ENCODE measurements around the gene UBE2B. TPM values are rescaled to one million over a fixed set of nuclear protein-coding genes. Genes with fewer than 3 reads are reported as not detected.

Gene UBE2B
- total RNA-seq, 2 donors from 2014 or later = 27.4 to 57.7 TPM

GRCh38 chr5:134398609-134399155 is 27.3 kb downstream of the UBE2B start:
- no peaks in the 10 kb centered on the region for H3K36me3 ChIP-seq
- no peaks in the 10 kb centered on the region for H3K4me1 ChIP-seq (replicated peaks)
- H3K9me3 ChIP-seq = no peaks in the 10 kb centered on the region
- no peak for TF ChIP-seq POLR2AphosphoS5 (IDR thresholded peaks at IDR 0.05)
- TF ChIP-seq, protein P1, sequence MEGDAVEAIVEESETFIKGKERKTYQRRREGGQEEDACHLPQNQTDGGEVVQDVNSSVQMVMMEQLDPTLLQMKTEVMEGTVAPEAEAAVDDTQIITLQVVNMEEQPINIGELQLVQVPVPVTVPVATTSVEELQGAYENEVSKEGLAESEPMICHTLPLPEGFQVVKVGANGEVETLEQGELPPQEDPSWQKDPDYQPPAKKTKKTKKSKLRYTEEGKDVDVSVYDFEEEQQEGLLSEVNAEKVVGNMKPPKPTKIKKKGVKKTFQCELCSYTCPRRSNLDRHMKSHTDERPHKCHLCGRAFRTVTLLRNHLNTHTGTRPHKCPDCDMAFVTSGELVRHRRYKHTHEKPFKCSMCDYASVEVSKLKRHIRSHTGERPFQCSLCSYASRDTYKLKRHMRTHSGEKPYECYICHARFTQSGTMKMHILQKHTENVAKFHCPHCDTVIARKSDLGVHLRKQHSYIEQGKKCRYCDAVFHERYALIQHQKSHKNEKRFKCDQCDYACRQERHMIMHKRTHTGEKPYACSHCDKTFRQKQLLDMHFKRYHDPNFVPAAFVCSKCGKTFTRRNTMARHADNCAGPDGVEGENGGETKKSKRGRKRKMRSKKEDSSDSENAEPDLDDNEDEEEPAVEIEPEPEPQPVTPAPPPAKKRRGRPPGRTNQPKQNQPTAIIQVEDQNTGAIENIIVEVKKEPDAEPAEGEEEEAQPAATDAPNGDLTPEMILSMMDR (IDR thresholded peaks at IDR 0.05) = no peak
- TF ChIP-seq POLR2A (IDR thresholded peaks at IDR 0.05) = no peak
- no peak overlapping the region for H3K27ac ChIP-seq
- WGBS = 96% methylated on average over 2 of the region's 2 CpGs
- intact Hi-C loops (cut with DNase I) = no loop called here
- H3K27me3 ChIP-seq (replicated peaks; ENCODE audit: insufficient read depth) = no peaks in the 10 kb centered on the region
- DNase-seq (ENCODE audit: low spot score) = no peak
- H3K4me3 ChIP-seq = no peak overlapping the region

DNA sequence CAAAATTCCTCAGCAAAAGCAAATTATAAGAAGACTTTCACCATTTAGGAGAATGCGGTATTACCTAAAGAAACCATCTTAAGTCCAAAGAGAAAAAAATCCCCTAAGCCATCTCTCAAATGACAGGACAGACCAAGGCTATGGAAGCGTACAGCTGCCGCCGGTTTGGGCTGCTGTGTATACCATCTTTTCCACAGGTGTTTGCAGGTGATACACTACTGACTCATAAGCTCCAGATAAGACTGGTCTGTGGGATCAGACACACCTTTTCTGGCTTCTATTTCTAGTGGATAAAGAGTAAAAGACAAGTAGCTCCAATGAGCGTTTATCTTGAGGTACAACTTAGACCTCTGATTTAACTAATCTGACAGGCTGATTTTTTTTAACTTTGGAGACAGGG is 32.6 kb downstream of the UBE2B start:
- Histone ChIP-seq H3K4me1 (replicated peaks) (no peaks in the 10 kb centered on the region), H3K27me3 (replicated peaks; ENCODE audit: insufficient read depth) (no peaks in the 10 kb centered on the region), H3K27ac (no peak overlapping the region), H3K36me3 (no peaks in the 10 kb centered on the region), H3K9me3 (no peaks in the 10 kb centered on the region), H3K4me3 (no peak overlapping the region)
- TF ChIP-seq, protein P1 (IDR thresholded peaks at IDR 0.05) = no peak
- TF ChIP-seq POLR2A (IDR thresholded peaks at IDR 0.05) (no peak), POLR2AphosphoS5 (IDR thresholded peaks at IDR 0.05) (no peak)
- WGBS = 90% methylated on average over 5 of the region's 5 CpGs
- intact Hi-C loops (cut with DNase I) = no loop called here
- DNase-seq (ENCODE audit: low spot score) = no peak

DNA sequence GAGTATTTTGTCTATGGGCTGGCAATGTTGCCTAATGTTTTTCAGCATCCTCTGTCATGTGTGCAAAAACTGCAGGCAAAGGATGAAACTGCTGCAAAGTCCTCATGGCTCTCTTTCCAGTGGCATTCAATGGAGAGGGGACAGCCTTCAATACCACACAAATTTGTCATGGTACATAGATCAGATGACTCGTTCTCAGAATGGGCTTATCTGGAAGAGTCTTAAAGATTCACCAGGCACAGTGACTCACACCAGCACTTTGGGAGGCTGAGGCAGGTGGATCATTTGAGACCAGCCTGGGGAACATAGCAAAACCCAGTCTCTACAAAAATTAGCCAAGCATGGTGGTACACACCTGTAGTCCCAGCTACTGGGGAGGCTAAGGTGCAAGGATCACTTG is 35.0 kb downstream of the UBE2B start:
- Histone ChIP-seq H3K27ac (no peak overlapping the region), H3K36me3 (no peaks in the 10 kb centered on the region), H3K9me3 (no peaks in the 10 kb centered on the region), H3K27me3 (replicated peaks; ENCODE audit: insufficient read depth) (no peaks in the 10 kb centered on the region), H3K4me1 (replicated peaks) (peaks cover 6% of the 10 kb centered on the region), H3K4me3 (no peak overlapping the region)
- DNase-seq (ENCODE audit: low spot score) = no peak
- intact Hi-C loops (cut with DNase I) = no loop called here
- TF ChIP-seq, protein P1 (IDR thresholded peaks at IDR 0.05) = no peak
- TF ChIP-seq POLR2A (IDR thresholded peaks at IDR 0.05) (no peak), POLR2AphosphoS5 (IDR thresholded peaks at IDR 0.05) (no peak)
- 64% methylated on average over 1 of the region's 1 CpG for WGBS

DNA sequence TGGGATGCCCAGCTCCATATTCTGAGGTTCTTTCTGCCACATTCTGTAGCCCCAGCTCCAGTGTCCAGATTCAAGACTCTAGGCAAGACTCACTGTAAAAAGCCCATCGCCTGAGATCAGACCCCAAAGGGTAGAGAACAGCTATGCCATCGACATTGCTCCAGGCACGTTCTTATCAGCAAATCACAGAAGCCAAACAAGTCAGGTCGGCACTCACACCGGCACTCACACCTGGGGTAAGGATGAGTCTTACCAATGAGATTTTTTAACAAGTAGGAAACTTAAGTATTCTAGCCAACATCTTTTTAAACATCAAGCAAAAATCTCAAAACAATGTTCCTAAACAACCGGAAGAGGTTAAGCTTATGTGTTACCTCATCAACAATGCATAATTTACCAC is 38.0 kb downstream of the UBE2B start:
- intact Hi-C loops (cut with DNase I) = no loop called here
- no peak overlapping the region for H3K27ac ChIP-seq
- 53% methylated on average over 6 of the region's 6 CpGs for WGBS

DNA sequence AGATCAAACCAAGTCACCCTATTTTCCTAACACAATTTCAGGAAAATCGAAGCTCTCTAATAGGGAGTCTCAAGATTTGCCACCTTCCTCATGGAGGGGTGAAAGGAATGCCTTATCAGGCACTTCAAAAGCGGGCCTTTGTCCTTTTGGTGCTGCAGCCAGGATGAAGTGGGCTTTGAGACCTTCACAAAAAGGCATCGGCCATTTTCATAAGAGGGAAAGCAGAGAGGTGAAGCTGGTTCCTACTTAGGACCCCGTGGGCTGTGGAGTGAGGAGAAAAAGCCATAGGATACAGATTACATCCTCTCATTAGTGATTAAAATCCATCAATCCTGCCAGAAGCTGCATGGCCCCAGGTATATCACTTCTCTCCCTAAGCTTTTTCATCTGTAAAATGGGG is 39.5 kb downstream of the UBE2B start:
- whole genome bisulfite sequencing = 71% methylated on average over 4 of the region's 4 CpGs
- H3K27ac ChIP-seq = no peak overlapping the region
- no peak for DNase-seq (ENCODE audit: low spot score)
- no peaks in the 10 kb centered on the region for H3K36me3 ChIP-seq
- H3K9me3 ChIP-seq = no peaks in the 10 kb centered on the region
- intact Hi-C loops (cut with DNase I) = loop anchor here (1.0 to 10.0 kb wide), 3 partner anchors 54 to 166 kb away; no protein-coding TSS in a partner anchor
- peak overlapping the region; percentile 65 to 81 for H3K4me3 ChIP-seq
- no peaks in the 10 kb centered on the region for H3K27me3 ChIP-seq (replicated peaks; ENCODE audit: insufficient read depth)
- peaks cover 11% of the 10 kb centered on the region for H3K4me1 ChIP-seq (replicated peaks)
- TF ChIP-seq, protein P1 (IDR thresholded peaks at IDR 0.05) = no peak
- no peak for TF ChIP-seq POLR2AphosphoS5 (IDR thresholded peaks at IDR 0.05)
- no peak for TF ChIP-seq POLR2A (IDR thresholded peaks at IDR 0.05)

More for the DNA sequence above, 38.0 kb downstream of the UBE2B start:
- H3K4me1 ChIP-seq (replicated peaks) = peaks cover 11% of the 10 kb centered on the region
- TF ChIP-seq POLR2AphosphoS5 (IDR thresholded peaks at IDR 0.05) (no peak), POLR2A (IDR thresholded peaks at IDR 0.05) (no peak)
- TF ChIP-seq, protein P1 (IDR thresholded peaks at IDR 0.05) = no peak
- DNase-seq (ENCODE audit: low spot score) = no peak
- no peaks in the 10 kb centered on the region for H3K27me3 ChIP-seq (replicated peaks; ENCODE audit: insufficient read depth)
- no peaks in the 10 kb centered on the region for H3K36me3 ChIP-seq
- no peaks in the 10 kb centered on the region for H3K9me3 ChIP-seq
- H3K4me3 ChIP-seq = no peak overlapping the region
